Right lobe of liver (tissue), 4 donors: Measurements from ENCODE around the gene ZIC3.

Source experiments
- POLR2A ChIP-seq: fragments of 450-650 bp; IDR thresholded peaks from one replicate; pipeline ENCODE4 v1.6.1; 2017; ENCODE audit warnings: antibody characterized with exemption, mild to moderate bottlenecking
- TF ChIP-seq, protein P1 (sequence below), 4 donors: fragments of 200-600 bp in 3 of 4; fragments of 450-650 bp in 1 of 4; IDR thresholded peaks; one replicate each; pipeline versions ENCODE4 v1.5.1 to v1.8.0; 2016 to 2022; ENCODE audit warnings: antibody characterized with exemption in 4 of 4, mild to moderate bottlenecking in 2 of 4
- donor health status: DM: no; HTN: no; CAD: no.
- donor health status: DM: no; HTN: no; CAD: no.
- donor health status: DM: no; HTN: yes; CAD: no.

DNA sequence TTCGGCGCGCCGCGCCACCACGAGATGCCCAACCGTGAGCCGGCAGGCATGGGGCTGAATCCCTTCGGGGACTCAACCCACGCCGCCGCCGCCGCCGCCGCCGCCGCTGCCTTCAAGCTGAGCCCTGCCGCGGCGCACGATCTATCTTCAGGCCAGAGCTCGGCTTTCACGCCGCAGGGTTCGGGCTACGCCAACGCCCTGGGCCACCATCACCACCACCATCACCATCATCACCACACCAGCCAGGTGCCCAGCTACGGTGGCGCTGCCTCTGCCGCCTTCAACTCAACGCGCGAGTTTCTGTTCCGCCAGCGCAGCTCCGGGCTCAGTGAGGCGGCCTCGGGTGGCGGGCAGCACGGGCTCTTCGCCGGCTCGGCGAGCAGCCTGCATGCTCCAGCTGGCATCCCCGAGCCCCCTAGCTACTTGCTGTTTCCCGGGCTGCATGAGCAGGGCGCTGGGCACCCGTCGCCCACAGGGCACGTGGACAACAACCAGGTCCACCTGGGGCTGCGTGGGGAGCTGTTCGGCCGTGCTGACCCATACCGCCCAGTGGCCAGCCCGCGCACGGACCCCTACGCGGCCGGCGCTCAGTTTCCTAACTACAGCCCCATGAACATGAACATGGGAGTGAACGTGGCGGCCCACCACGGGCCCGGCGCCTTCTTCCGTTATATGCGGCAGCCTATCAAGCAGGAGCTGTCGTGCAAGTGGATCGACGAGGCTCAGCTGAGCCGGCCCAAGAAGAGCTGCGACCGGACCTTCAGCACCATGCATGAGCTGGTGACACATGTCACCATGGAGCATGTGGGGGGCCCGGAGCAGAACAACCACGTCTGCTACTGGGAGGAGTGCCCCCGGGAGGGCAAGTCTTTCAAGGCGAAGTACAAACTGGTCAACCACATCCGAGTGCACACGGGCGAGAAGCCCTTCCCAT, 1.1 kb downstream of the ZIC3 start:
- no peak for TF ChIP-seq POLR2A
- TF ChIP-seq, protein P1, sequence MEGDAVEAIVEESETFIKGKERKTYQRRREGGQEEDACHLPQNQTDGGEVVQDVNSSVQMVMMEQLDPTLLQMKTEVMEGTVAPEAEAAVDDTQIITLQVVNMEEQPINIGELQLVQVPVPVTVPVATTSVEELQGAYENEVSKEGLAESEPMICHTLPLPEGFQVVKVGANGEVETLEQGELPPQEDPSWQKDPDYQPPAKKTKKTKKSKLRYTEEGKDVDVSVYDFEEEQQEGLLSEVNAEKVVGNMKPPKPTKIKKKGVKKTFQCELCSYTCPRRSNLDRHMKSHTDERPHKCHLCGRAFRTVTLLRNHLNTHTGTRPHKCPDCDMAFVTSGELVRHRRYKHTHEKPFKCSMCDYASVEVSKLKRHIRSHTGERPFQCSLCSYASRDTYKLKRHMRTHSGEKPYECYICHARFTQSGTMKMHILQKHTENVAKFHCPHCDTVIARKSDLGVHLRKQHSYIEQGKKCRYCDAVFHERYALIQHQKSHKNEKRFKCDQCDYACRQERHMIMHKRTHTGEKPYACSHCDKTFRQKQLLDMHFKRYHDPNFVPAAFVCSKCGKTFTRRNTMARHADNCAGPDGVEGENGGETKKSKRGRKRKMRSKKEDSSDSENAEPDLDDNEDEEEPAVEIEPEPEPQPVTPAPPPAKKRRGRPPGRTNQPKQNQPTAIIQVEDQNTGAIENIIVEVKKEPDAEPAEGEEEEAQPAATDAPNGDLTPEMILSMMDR (IDR thresholded peaks at IDR 0.05): no peak
